HG03558 (cell line): ENCODE data around the gene NFE2.

Source experiments
- ATAC-seq: cut with Tn5 transposase; IDR thresholded peaks from one replicate; pipeline ENCODE4 v1.9.1; 2021; ENCODE audit warnings: moderate number of reproducible peaks; ENCODE audit not compliant: unreplicated experiment; ENCODE audit errors: extremely low read depth

The NFE2 gene

DNA sequence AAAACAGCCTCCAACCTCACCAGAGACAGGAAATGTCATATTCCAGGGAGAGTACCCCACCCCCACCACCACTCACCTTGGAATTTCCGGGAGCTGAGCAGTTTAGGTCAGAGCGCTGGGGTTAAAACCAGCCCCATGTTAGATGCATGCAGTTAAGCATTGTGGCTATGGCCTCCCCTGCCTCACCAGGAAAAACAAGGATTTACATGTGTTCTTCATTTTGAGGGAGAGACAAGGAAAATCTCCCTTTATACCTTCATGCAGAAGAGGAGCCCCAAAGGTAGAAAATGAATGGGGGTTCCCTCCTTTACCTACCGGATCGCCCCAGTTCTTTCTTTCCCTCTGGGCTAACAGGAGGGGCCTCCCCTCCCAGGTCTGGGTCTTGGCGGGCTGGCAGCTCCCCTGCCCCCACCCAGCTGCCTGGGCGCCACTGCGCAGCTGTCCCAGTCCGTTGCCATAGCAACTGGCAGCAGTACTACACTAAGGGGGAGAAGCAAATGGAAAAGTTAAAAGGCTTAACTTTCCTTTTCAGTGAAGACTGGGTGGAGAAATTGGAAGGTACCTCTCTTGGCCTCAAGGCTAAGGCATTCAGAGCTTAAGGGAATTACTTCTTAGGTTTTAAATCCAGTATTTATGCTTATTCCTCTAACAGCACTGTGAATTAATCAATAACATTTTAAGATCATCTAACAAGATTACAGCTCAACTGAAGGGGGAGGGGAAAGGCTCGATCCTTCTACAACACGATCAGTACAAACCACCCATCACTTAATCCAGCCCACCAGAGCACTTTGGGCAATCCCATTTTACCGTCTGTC lies 41.4 kb downstream of the NFE2 start:
- ATAC-seq = no peak

DNA sequence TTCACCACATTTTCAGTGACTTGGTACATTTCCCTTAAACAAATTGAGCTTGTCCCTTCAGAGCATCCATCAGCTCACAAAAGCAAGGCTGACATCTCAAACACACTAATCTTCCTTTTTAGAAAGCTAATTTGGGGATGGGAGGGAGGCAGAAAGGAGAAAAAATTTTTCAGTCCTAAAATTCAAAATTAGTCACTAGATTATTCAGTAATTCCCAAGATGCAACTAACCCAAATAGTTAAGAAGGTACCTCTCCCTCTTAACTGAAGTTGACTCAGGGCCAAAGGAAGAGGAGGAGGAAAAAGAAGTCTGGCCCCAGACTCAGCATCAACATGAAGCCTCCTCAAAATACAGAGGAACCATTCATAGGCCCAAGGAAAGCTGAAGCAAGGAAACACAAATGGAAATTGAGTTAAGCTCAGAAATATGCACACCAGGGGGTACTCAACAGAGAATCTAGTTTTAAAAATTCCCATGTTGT lies 42.6 kb downstream of the NFE2 start:
- no peak for ATAC-seq

- no peak for ATAC-seq
Measured at GRCh38 chr12:54257332-54257731, 43.5 kb downstream of the NFE2 start.

- ATAC-seq = no peak
Measured at GRCh38 chr12:54253240-54253639, 47.6 kb downstream of the NFE2 start.

DNA sequence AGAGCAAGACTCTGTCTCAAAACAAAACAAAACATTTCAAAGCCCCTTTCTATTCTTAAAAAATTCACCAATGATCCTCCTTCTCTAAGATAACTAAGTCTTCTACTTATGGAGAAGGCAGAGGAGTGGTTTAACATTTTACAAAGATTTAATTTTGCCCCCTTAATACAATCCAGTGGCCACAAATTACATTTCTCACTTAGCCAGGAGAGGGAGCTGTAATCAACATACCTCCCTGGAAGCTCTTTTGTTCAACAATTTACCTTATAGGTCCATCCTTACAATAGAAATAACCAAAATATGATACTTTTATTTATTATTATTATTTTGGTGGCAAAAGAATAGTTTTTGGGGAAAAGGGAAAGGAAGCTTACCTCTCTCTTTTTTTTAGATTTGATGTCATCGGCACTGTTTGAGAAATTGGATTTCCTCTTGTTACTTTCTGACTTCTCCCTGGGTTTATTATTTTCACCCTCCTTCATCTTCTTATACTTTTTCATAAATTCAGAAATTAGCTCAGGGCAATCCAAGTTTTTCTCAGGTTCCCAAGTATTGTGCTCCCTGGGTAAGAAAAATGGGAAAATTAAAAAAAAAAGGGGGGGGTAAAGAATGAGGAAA lies 49.0 kb downstream of the NFE2 start:
- no peak for ATAC-seq

DNA sequence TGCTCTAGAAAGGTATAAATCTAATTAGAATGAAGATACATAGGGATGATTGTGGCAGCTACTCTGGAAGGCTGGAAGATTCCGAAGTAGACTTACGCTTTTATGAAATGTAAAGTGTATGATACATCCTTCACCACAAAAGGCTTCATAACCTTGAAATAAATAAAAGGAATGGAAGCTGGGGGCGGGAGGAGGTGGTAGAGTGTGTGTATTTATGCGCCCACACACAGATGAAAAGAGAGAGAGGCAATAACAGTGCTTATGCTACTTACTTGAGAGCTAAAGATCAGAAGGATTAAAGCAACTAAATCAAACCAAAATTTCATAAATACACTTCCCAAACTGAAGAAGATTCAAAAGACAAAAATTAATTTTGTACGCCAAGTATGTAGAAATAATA lies 51.3 kb downstream of the NFE2 start:
- ATAC-seq = no peak

DNA sequence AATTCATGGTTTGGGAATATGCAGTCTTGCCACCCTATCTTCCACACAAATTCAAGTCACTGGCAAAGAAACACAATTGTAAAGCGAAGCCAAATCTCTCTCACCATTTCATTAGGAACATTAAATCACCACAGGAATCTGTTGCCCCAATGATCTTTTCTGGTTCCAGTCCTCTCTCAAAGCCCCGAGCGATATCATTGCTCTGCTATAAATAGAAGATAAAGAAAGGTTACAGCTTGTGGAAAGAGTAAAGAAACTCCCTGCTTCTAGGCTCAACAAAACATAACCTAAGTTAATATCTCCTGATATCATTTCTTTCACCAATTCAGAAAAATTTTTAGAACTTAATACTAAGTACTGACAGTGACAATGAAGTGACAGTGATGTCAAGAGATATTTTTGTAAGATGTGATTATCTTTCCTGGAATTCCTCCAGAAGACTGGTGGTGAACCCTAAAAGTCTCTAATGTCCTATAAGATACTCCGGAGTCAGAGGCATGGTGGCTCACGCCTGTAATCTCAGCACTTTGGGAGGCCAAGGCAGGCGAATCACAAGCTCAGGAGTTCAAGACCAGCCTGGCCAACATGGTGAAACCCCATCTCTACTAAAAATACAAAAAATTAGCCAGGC lies 54.7 kb downstream of the NFE2 start:
- ATAC-seq = no peak
